ENCODE data around the gene FAM181B. TPM values are rescaled to one million over a fixed set of nuclear protein-coding genes. Genes with fewer than 3 reads are reported as not detected.

The FAM181B gene
- polyA plus RNA-seq, 2 of the 4 experiments (the other 2 are of a cell fraction), result 0.01 TPM; not detected in 1

DNA sequence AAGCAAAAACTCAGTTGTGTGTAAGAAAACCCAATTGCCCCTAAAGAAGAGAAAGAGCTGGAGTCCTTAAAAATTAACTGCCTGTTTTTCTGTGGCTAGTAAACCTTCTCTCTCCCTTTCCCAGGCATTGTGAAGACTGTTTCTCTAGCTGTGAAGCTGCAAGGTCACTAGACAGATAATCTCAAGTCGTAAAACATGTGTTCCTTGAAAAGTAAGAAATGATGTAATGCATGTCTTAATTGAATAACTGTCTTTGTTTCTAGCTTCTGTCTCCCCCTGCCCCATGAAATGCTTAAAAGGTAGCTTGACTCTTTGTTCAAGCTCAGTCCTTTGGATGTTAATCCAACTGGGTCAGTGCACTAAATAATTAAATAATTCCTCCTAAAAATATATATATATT lies 29.5 kb upstream of the FAM181B start:
- ChIA-PET POLR2A (no interaction called here), CTCF (interaction anchor here (0.6 to 0.7 kb wide), 3 partner anchors 83 to 179 kb away, joined by 3 to 4 read pairs (median 3); no protein-coding TSS in a partner anchor)
- WGBS (ENCODE audit: missing lambda C conversion rate), result 7% methylated on average over 1 of the region's 1 CpG
- FAIRE-seq, result no peak
- Histone ChIP-seq H3K27ac (no peak overlapping the region), H3K4me2 (no peak overlapping the region), H3K9me3 (no peaks in the 10 kb centered on the region), H3K4me1 (no peaks in the 10 kb centered on the region), H3K4me3 (no peak overlapping the region)
- no peak for TF ChIP-seq ZSCAN20 (CRISPR knock-in tag; IDR thresholded peaks at IDR 0.05)
- DNase-seq (ENCODE audit: low read depth in 1 of 2, low spot score in 1 of 2), result no peak
- ATAC-seq, result no peak

GRCh38 chr11:82759649-82760048 lies 26.0 kb upstream of the FAM181B start:
- H3K4me3 ChIP-seq, result no peak overlapping the region
- no peaks in the 10 kb centered on the region for H3K9me3 ChIP-seq
- DNase-seq (ENCODE audit: low read depth in 1 of 2, low spot score in 1 of 2) (no peak), ATAC-seq (no peak), FAIRE-seq (no peak)
- no peaks in the 10 kb centered on the region for H3K4me1 ChIP-seq
- ChIA-PET CTCF (no interaction called here), POLR2A (no interaction called here)
- no peak for TF ChIP-seq MYC (IDR thresholded peaks at IDR 0.05; ENCODE audit: borderline replicate concordance, low read length)
- no peak for TF ChIP-seq FOXS1 (CRISPR knock-in tag; IDR thresholded peaks at IDR 0.05)
- TF ChIP-seq POLR2A (IDR thresholded peaks at IDR 0.05; ENCODE audit: low read length), result no peak
- TF ChIP-seq MAFK (IDR thresholded peaks at IDR 0.05; ENCODE audit: partially characterized antibody), result no peak
- TF ChIP-seq CHD2 (IDR thresholded peaks at IDR 0.05; ENCODE audit: low read length, partially characterized antibody), result no peak
- no peak for TF ChIP-seq ESRRA (IDR thresholded peaks at IDR 0.05; ENCODE audit: borderline replicate concordance, low read length)
- TF ChIP-seq BHLHE40 (IDR thresholded peaks at IDR 0.05; ENCODE audit: low read depth, low read length), result no peak
- no peak for TF ChIP-seq SMC3 (IDR thresholded peaks at IDR 0.05)
- no peak for TF ChIP-seq MAZ (IDR thresholded peaks at IDR 0.05; ENCODE audit: borderline replicate concordance, low read depth, low read length)
- no peak for TF ChIP-seq REST (IDR thresholded peaks at IDR 0.05)
- no peak for TF ChIP-seq ZSCAN20 (CRISPR knock-in tag; IDR thresholded peaks at IDR 0.05)
- TF ChIP-seq EHF (CRISPR knock-in tag; IDR thresholded peaks at IDR 0.05), result no peak
- WGBS (ENCODE audit: missing lambda C conversion rate), result 32% methylated on average over 3 of the region's 3 CpGs
- H3K27ac ChIP-seq, result no peak overlapping the region
- H3K4me2 ChIP-seq, result no peak overlapping the region

- TF ChIP-seq NFE2L2 (conservative IDR thresholded peaks at IDR 0.05; ENCODE audit: low read length), result no peak
- TF ChIP-seq, protein P1, sequence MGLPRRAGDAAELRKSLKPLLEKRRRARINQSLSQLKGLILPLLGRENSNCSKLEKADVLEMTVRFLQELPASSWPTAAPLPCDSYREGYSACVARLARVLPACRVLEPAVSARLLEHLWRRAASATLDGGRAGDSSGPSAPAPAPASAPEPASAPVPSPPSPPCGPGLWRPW (IDR thresholded peaks at IDR 0.05), result no peak
- WGBS (ENCODE audit: missing lambda C conversion rate), result 30% methylated on average over 3 of the region's 3 CpGs
- Histone ChIP-seq H3K4me1 (no peaks in the 10 kb centered on the region), H3K27ac (no peak overlapping the region), H3K9me3 (no peaks in the 10 kb centered on the region), H3K4me3 (no peak overlapping the region), H3K4me2 (no peak overlapping the region)
- no peak for ATAC-seq
- ChIA-PET POLR2A (no interaction called here), CTCF (interaction anchor here (1.4 kb wide), 2 partner anchors 18 to 62 kb away, joined by 3 to 6 read pairs; no protein-coding TSS in a partner anchor)
- FAIRE-seq, result no peak
- no peak for DNase-seq (ENCODE audit: low read depth in 1 of 2, low spot score in 1 of 2)
These were observed 24.1 kb upstream of the FAM181B start for GRCh38 chr11:82757660-82758357.

DNA sequence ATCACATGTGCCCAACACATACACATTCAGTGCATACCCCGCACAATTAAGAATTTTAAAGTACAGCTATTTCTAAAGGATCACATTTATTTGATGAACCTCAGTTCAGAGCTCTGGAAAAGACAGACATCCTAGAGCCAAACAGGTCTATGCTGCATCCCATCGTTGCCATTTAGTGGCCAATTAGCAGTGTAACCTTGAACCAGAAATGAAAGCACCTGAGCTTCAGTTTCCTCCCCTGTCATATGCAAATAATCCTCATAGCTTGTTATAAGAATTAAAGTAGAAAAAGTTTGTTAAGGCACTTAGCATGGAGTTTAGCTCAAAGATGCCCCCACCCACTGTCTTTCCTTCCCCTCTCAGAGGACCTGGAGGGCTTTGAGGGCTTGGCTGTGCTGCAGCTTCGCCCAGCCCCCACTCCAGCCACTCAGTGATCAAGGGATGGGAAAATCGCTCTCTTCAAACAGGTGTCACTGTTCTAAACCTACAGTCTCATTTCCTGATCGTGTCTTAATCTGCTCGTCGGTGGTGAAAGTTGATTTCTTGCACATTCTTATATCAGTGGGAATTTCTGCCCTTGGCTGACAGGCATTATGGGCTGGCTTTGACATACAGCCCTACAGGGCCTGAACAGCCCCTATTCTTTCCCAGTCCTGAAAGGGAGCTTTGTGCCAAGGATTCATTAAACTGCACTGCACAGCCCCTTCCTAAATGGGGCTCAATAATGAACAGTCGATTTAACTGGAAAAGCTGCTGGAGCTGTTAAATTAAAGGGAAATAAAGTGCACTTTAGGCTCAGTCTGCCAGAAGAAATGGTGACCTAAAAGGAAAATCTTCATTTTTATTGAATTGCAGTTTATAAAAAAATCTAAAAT lies 23.3 kb upstream of the FAM181B start:
- no peak overlapping the region for H3K27ac ChIP-seq
- ATAC-seq (no peak), DNase-seq (ENCODE audit: low read depth in 1 of 2, low spot score in 1 of 2) (no peak), FAIRE-seq (no peak)
- H3K4me2 ChIP-seq, result no peak overlapping the region
- WGBS (ENCODE audit: missing lambda C conversion rate), result 9% methylated on average over 8 of the region's 8 CpGs
- CTCF ChIA-PET, result interaction anchor here (1.4 kb wide), 2 partner anchors 19 to 61 kb away, joined by 3 to 6 read pairs; no protein-coding TSS in a partner anchor
- no peak overlapping the region for H3K4me3 ChIP-seq
- H3K9me3 ChIP-seq, result no peaks in the 10 kb centered on the region
- POLR2A ChIA-PET, result no interaction called here
- no peaks in the 10 kb centered on the region for H3K4me1 ChIP-seq
- TF ChIP-seq BHLHE40 (IDR thresholded peaks at IDR 0.05; ENCODE audit: low read depth, low read length), result no peak
- TF ChIP-seq CHD4 (IDR thresholded peaks at IDR 0.05; ENCODE audit: borderline replicate concordance), result no peak
- no peak for TF ChIP-seq NFE2L2 (conservative IDR thresholded peaks at IDR 0.05; ENCODE audit: low read length)
- no peak for TF ChIP-seq RFX5 (IDR thresholded peaks at IDR 0.05)
- TF ChIP-seq KDM5A (IDR thresholded peaks at IDR 0.05), result no peak
- no peak for TF ChIP-seq POLR2AphosphoS2 (conservative IDR thresholded peaks at IDR 0.05; ENCODE audit: low read length)
- TF ChIP-seq SREBF2 (IDR thresholded peaks at IDR 0.05), result no peak
- no peak for TF ChIP-seq FOSB (CRISPR knock-in tag; IDR thresholded peaks at IDR 0.05)
- TF ChIP-seq POLR2A (IDR thresholded peaks at IDR 0.05; ENCODE audit: low read length), result no peak
- no peak for TF ChIP-seq PHF8 (IDR thresholded peaks at IDR 0.05; ENCODE audit: borderline replicate concordance, low read depth)
- TF ChIP-seq NR3C1 (IDR thresholded peaks at IDR 0.05), result no peak
- no peak for TF ChIP-seq HOXB13 (CRISPR knock-in tag; IDR thresholded peaks at IDR 0.05; ENCODE audit: low read depth)
- TF ChIP-seq CHD2 (IDR thresholded peaks at IDR 0.05; ENCODE audit: low read length, partially characterized antibody), result no peak
- no peak for TF ChIP-seq ESRRA (IDR thresholded peaks at IDR 0.05; ENCODE audit: borderline replicate concordance, low read length)
- TF ChIP-seq PBX3 (IDR thresholded peaks at IDR 0.05), result no peak
- no peak for TF ChIP-seq CEBPB (IDR thresholded peaks at IDR 0.05)
